Activated T-helper 1 cell treated with anti-CD3 and anti-CD28 coated beads, Interleukin-12 subunit alpha, Interleukin-12 subunit beta, Interleukin-2, Interleukin-4 antibody, amounts not matched to agents 30 ng/mL and 10 ng/mL and 1 ng/mL, durations not matched to agents 14 hours and 24 hours and 36 hours (primary cell): ENCODE data around the gene ZDHHC8. TPM values are rescaled to one million over a fixed set of nuclear protein-coding genes. Genes with fewer than 3 reads are reported as not detected.

ENCODE experiments used
- DNase-seq: peaks from one replicate; pipeline ENCODE4 v3.0.0; 2021; ENCODE audit warnings: low spot score
- H3K27ac Mint-ChIP-seq: one replicate; pipeline ENCODE4 v1.8.0; 2021; ENCODE audit warnings: mild to moderate bottlenecking, mixed read lengths
- H3K27me3 Mint-ChIP-seq: one replicate; pipeline ENCODE4 v1.8.0; 2022; ENCODE audit warnings: mild to moderate bottlenecking, moderate library complexity, mixed read lengths; ENCODE audit not compliant: insufficient read depth
- H3K36me3 Mint-ChIP-seq: one replicate; pipeline ENCODE4 v1.8.0; 2021; ENCODE audit warnings: low read depth, mixed read lengths
- H3K4me1 Mint-ChIP-seq: one replicate; pipeline ENCODE4 v1.8.0; 2021; ENCODE audit warnings: low read depth, mixed read lengths
- H3K4me3 Mint-ChIP-seq: one replicate; pipeline ENCODE4 v1.8.0; 2021; ENCODE audit warnings: mild to moderate bottlenecking, moderate library complexity, mixed read lengths
- H3K9me3 Mint-ChIP-seq: one replicate; pipeline ENCODE4 v1.8.0; 2021; ENCODE audit warnings: mixed read lengths
- intact Hi-C: fragments of 100-400 bp; cut with micrococcal nuclease; formaldehyde crosslinking; loops from one replicate; pipeline ENCODE4 v1.15.1; 2024
- total RNA-seq: library from RNA; stranded (reverse); gene quantifications from 2 replicates; pipeline ENCODE4 v1.2.3, GENCODE V29; 2022

The ZDHHC8 gene
- total RNA-seq, 1 donor from 2014 or later = 83.9 TPM

DNA sequence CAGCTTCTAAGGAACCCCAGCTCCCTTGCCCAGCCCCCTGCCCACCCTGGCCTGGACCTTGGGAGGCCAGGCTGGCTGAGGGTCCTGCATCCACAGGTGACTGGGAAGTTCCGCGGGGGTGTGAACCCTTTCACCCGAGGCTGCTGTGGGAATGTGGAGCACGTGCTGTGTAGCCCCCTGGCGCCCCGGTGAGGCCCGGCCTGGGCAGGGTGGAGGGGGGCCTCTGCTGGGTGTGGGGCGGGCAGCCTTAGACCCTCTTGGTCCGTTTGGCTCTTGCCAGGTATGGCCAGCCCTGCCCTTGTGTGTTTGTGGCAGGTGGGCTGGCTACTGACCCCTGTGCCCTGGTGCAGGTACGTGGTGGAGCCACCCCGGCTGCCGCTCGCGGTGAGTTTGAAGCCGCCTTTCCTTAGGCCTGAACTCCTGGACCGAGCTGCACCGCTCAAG lies 8.9 kb downstream of the ZDHHC8 start:
- intact Hi-C loops = no loop called here
- Mint-ChIP-seq H3K36me3 (no peaks in the 10 kb centered on the region), H3K9me3 (no peaks in the 10 kb centered on the region), H3K27me3 (no peaks in the 10 kb centered on the region), H3K4me1 (no peaks in the 10 kb centered on the region), H3K4me3 (no peak overlapping the region), H3K27ac (no peak overlapping the region)
- no peak for DNase-seq

GRCh38 chr22:20141186-20142077 lies 9.8 kb downstream of the ZDHHC8 start:
- no peaks in the 10 kb centered on the region for H3K4me1 Mint-ChIP-seq
- no peaks in the 10 kb centered on the region for H3K9me3 Mint-ChIP-seq
- H3K36me3 Mint-ChIP-seq = no peaks in the 10 kb centered on the region
- no peak overlapping the region for H3K27ac Mint-ChIP-seq
- DNase-seq = no peak
- H3K27me3 Mint-ChIP-seq = no peaks in the 10 kb centered on the region
- H3K4me3 Mint-ChIP-seq = no peak overlapping the region
- intact Hi-C loops = no loop called here

DNA sequence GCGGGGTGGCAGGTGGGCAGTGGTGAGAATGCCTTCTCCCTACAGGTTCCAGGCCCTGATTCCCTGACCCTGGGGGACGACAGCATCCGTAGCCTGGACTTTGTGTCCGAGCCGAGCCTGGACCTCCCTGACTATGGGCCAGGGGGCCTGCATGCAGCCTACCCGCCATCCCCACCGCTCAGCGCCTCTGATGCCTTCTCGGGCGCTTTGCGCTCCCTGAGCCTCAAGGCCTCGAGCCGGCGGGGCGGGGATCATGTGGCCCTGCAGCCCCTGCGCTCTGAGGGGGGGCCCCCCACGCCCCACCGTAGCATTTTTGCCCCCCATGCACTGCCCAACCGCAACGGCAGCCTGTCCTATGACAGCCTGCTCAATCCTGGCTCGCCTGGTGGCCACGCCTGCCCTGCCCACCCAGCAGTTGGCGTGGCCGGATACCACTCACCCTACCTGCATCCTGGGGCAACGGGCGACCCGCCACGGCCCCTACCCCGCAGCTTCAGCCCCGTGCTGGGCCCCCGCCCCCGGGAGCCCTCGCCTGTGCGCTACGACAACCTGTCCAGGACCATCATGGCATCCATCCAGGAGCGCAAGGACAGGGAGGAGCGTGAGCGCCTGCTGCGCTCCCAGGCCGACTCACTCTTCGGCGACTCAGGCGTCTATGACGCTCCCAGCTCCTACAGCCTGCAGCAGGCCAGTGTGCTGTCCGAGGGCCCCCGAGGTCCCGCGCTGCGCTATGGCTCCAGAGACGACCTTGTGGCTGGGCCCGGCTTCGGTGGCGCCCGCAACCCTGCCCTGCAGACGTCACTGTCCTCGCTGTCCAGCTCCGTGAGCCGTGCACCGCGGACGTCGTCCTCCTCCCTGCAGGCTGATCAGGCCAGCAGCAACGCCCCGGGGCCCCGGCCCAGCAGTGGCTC lies 11.4 kb downstream of the ZDHHC8 start:
- H3K36me3 Mint-ChIP-seq = no peaks in the 10 kb centered on the region
- H3K4me1 Mint-ChIP-seq = no peaks in the 10 kb centered on the region
- intact Hi-C loops = no loop called here
- no peak overlapping the region for H3K4me3 Mint-ChIP-seq
- no peaks in the 10 kb centered on the region for H3K9me3 Mint-ChIP-seq
- H3K27me3 Mint-ChIP-seq = no peaks in the 10 kb centered on the region
- no peak overlapping the region for H3K27ac Mint-ChIP-seq
- no peak for DNase-seq

GRCh38 chr22:20143883-20144665 lies 12.5 kb downstream of the ZDHHC8 start:
- H3K4me3 Mint-ChIP-seq = no peak overlapping the region
- intact Hi-C loops = no loop called here
- no peaks in the 10 kb centered on the region for H3K9me3 Mint-ChIP-seq
- H3K27ac Mint-ChIP-seq = no peak overlapping the region
- H3K27me3 Mint-ChIP-seq = no peaks in the 10 kb centered on the region
- H3K36me3 Mint-ChIP-seq = no peaks in the 10 kb centered on the region
- DNase-seq = no peak
- no peaks in the 10 kb centered on the region for H3K4me1 Mint-ChIP-seq

DNA sequence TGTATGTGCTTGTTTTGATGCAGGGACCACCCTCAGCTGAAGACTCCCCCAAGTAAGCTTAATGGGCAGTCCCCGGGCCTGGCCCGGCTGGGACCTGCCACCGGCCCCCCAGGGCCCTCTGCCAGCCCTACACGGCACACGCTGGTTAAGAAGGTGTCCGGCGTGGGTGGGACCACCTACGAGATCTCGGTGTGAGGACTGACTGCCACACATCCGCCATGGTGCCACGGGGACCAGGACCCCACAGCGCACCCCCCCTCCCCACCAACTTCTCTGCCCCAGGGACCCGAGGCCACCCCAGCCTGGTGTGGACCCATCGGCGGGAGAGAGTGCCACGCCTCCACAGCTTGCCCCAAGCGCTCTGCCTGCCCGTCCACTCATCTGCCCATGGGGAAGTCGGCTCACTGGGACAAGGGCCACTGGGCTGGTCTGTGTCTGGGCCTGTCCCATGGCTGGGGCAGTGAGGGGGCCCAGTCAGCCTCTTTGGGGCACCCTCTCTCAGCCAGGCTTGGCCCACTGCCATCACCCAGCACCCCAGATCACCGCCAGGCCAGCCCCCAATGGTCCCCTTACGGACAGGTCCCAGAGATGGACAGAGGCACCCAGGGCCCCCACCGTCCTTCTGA lies 13.7 kb downstream of the ZDHHC8 start:
- Mint-ChIP-seq H3K9me3 (no peaks in the 10 kb centered on the region), H3K27me3 (no peaks in the 10 kb centered on the region), H3K4me3 (no peak overlapping the region), H3K27ac (no peak overlapping the region), H3K4me1 (no peaks in the 10 kb centered on the region), H3K36me3 (no peaks in the 10 kb centered on the region)
- DNase-seq = no peak
- intact Hi-C loops = no loop called here

GRCh38 chr22:20145832-20146223 lies 14.2 kb downstream of the ZDHHC8 start:
- Mint-ChIP-seq H3K27ac (no peak overlapping the region), H3K9me3 (no peaks in the 10 kb centered on the region), H3K4me3 (no peak overlapping the region), H3K4me1 (no peaks in the 10 kb centered on the region), H3K36me3 (no peaks in the 10 kb centered on the region), H3K27me3 (no peaks in the 10 kb centered on the region)
- DNase-seq = no peak
- intact Hi-C loops = no loop called here

DNA sequence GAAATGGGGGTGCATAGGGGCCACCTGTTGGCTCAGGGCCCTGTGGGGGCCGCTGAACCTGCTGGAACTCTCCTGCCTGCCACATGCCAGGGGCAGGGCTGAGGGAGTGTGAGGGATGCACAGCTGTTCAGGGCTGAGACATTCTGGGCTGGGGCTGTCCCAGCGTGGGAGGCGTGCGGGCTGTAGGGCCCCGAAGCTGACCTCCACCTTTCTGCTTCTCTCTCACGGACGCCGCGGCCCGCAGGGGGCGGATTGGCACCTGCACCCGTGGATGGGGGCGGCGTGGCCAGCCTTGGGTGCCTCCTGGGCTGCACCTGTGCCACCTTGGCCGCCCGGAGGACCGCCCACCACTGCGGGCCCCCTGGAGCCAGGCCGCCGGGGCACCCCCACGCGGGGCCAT lies 15.2 kb downstream of the ZDHHC8 start:
- no peaks in the 10 kb centered on the region for H3K36me3 Mint-ChIP-seq
- no peak overlapping the region for H3K27ac Mint-ChIP-seq
- no peaks in the 10 kb centered on the region for H3K9me3 Mint-ChIP-seq
- intact Hi-C loops = no loop called here
- H3K4me3 Mint-ChIP-seq = no peak overlapping the region
- no peaks in the 10 kb centered on the region for H3K27me3 Mint-ChIP-seq
- DNase-seq = no peak
- no peaks in the 10 kb centered on the region for H3K4me1 Mint-ChIP-seq

DNA sequence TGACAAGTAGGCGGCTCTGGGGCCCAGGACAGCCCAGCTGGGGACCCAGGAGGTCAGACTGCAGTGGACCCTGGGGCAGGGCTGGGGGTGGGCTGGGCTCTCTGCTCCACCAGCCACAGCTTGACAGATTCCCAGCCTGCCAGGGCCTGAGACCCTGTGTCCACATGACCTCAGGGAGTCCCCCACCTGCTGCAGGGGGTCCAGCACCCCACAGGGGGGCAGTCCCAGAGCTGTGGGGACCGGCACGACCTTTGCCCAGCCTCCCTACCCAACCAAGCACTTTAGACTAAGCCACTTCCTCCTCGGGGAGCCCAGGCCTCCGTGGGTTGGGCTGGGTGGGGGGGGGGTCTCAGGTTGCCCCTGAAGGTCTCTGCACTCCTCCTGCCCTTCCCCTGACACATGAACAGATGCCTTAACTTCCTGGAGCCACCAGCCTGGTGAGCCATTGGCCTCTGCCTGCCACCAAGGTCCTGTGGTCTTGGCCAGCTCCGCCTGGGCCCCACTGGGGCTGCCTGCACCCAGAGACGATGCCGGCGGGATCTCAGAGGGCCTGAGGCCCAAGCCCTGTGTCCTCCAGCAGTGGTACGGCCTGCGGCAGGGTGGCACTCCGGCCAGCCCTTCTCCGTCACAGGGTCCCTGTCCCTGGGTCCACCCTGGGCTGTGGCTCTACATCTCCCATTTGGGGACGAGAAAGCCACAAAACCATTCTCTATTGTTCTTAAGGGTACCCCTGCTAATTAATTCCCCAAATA lies 15.8 kb downstream of the ZDHHC8 start:
- Mint-ChIP-seq H3K9me3 (no peaks in the 10 kb centered on the region), H3K4me3 (no peak overlapping the region), H3K27me3 (no peaks in the 10 kb centered on the region), H3K27ac (no peak overlapping the region), H3K36me3 (no peaks in the 10 kb centered on the region), H3K4me1 (no peaks in the 10 kb centered on the region)
- intact Hi-C loops = no loop called here
- DNase-seq = no peak

GRCh38 chr22:20148414-20148813 lies 16.8 kb downstream of the ZDHHC8 start:
- no peaks in the 10 kb centered on the region for H3K36me3 Mint-ChIP-seq
- no peaks in the 10 kb centered on the region for H3K9me3 Mint-ChIP-seq
- no peaks in the 10 kb centered on the region for H3K4me1 Mint-ChIP-seq
- H3K27me3 Mint-ChIP-seq = no peaks in the 10 kb centered on the region
- H3K27ac Mint-ChIP-seq = no peak overlapping the region
- intact Hi-C loops = no loop called here
- no peak overlapping the region for H3K4me3 Mint-ChIP-seq
- no peak for DNase-seq

- no peak overlapping the region for H3K4me3 Mint-ChIP-seq
- H3K27ac Mint-ChIP-seq = no peak overlapping the region
- no peak for DNase-seq
- H3K4me1 Mint-ChIP-seq = no peaks in the 10 kb centered on the region
- no peaks in the 10 kb centered on the region for H3K27me3 Mint-ChIP-seq
- intact Hi-C loops = no loop called here
- H3K36me3 Mint-ChIP-seq = no peaks in the 10 kb centered on the region
- no peaks in the 10 kb centered on the region for H3K9me3 Mint-ChIP-seq
These were observed 17.9 kb downstream of the ZDHHC8 start for GRCh38 chr22:20149257-20150250.
